K562 (cell line): Measurements from ENCODE around the gene CEP41. TPM values are rescaled to one million over a fixed set of nuclear protein-coding genes. Genes with fewer than 3 reads are reported as not detected.
A peak's percentile ranks its signal among the peaks of the same experiment; 100 is the strongest.

Source experiments
- ATAC-seq: fragments of 200-7000 bp; cut with Tn5 transposase; 3 replicates; pipeline ENCODE4 v1.9.1; 2020; ENCODE audit warnings: moderate library complexity
- BruUV-seq: library from RNA; stranded (reverse); fragments of 400-500 nt; replicated peaks from 2 replicates; lab custom pipeline; 2021; lab: Mats Ljungman, UMichigan
- CTCF ChIA-PET: fragments of 300-600 bp; formaldehyde crosslinking; extraction: SDS; loops from one replicate; lab custom pipeline; 2021; ENCODE audit warnings: low intra/inter-chr PET ratio; lab: Yijun Ruan, JAX
- POLR2A ChIA-PET: fragments of 300-600, 350-650 bp; sonication (Branson Sonifier 250); formaldehyde crosslinking; extraction: SDS; loops from one replicate; lab custom pipeline; 2021; ENCODE audit warnings: antibody characterized with exemption, inconsistent platforms; lab: Yijun Ruan, JAX
- DNase-seq, 4 experiments: peaks; one replicate each; pipeline versions ENCODE4 v3.0.0 to v3.0.0-alpha.2; 2011 to 2018; ENCODE audit warnings: low spot score in 3 of 4, mixed read lengths in 3 of 4; ENCODE audit errors: extremely low read depth in 1 of 4
- FAIRE-seq: peaks from 2 replicates; lab custom pipeline; 2011; peaks lifted over from hg19 to GRCh38; lab: Jason Lieb, UNC
- H2AFZ ChIP-seq: 2 replicates; pipeline ENCODE4 v1.6.0; 2011; ENCODE audit warnings: low read depth, low read length, control low read depth, inconsistent platforms
- H3K27ac ChIP-seq: fragments of 200-600 bp; 3 replicates; pipeline ENCODE4 v1.8.0; 2011; ENCODE audit warnings: low read depth, mild to moderate bottlenecking, control low read depth, inconsistent platforms, low read length, moderate library complexity, mixed read lengths; ENCODE audit errors: extremely low read depth
- H3K27me3 ChIP-seq, 2 experiments: fragments of 300-600 bp in 1 of 2; 2 replicates in 1 of 2; 3 replicates in 1 of 2; pipeline versions ENCODE4 v1.6.0 to v1.8.0; 2011; ENCODE audit warnings: inconsistent platforms in 2 of 2, low read length in 2 of 2, mild to moderate bottlenecking in 1 of 2, mixed read lengths in 1 of 2, moderate library complexity in 1 of 2; ENCODE audit not compliant: control insufficient read depth in 2 of 2, insufficient read depth in 2 of 2
- H3K36me3 ChIP-seq: fragments of 300-600 bp; 3 replicates; pipeline ENCODE4 v1.8.0; 2011; ENCODE audit warnings: mild to moderate bottlenecking, low read length, inconsistent platforms; ENCODE audit not compliant: control insufficient read depth, insufficient read depth
- H3K4me1 ChIP-seq, 2 experiments: fragments of 200-600 bp in 1 of 2; replicated peaks in 1 of 2; 2 replicates in 1 of 2; 3 replicates in 1 of 2; pipeline versions ENCODE4 v1.5.1 to v1.8.0; 2011; ENCODE audit warnings: inconsistent platforms in 2 of 2, low read length in 2 of 2, mild to moderate bottlenecking in 1 of 2, mixed read lengths in 1 of 2, moderate library complexity in 1 of 2; ENCODE audit not compliant: control insufficient read depth in 2 of 2, insufficient read depth in 2 of 2
- H3K4me2 ChIP-seq: 2 replicates; pipeline ENCODE4 v1.6.1; 2011; ENCODE audit warnings: low read length, control low read depth, inconsistent platforms, mixed read lengths; ENCODE audit not compliant: insufficient read depth
- H3K4me3 ChIP-seq: fragments of 200-600 bp; sonication (generic), shearing (Covaris generic); 2 replicates; pipeline ENCODE4 v1.5.1; 2016; ENCODE audit warnings: control low read depth, inconsistent platforms
- H3K79me2 ChIP-seq: fragments of 200-600 bp; 3 replicates; pipeline ENCODE4 v1.8.0; 2011; ENCODE audit warnings: low read length, inconsistent platforms; ENCODE audit not compliant: control insufficient read depth, insufficient read depth
- H3K9ac ChIP-seq, 2 experiments: 2 replicates each; pipeline versions ENCODE4 v1.6.0 to v1.6.1; 2011; ENCODE audit warnings: low read depth in 2 of 2, low read length in 2 of 2, control low read depth in 1 of 2, inconsistent platforms in 1 of 2, mild to moderate bottlenecking in 1 of 2, mixed read lengths in 1 of 2; ENCODE audit not compliant: insufficient read depth in 1 of 2
- H3K9me1 ChIP-seq: one replicate; pipeline ENCODE4 v1.6.0; 2011; ENCODE audit warnings: inconsistent platforms, mild to moderate bottlenecking, low read length, moderate library complexity; ENCODE audit not compliant: control insufficient read depth, insufficient read depth
- H3K9me3 ChIP-seq: replicated peaks from 2 replicates; pipeline ENCODE4 v1.5.1; 2011; ENCODE audit warnings: low read depth, low read length, inconsistent platforms; ENCODE audit not compliant: control insufficient read depth, insufficient read depth
- H4K20me1 ChIP-seq: replicated peaks from 2 replicates; pipeline ENCODE4 v1.6.1; 2011; ENCODE audit warnings: low read length, inconsistent platforms, mixed read lengths; ENCODE audit not compliant: control insufficient read depth, insufficient read depth
- CSDE1 ChIP-seq, 2 experiments: fragments of 450-650 bp; IDR thresholded peaks; 2 replicates each; pipeline ENCODE4 v1.6.1; 2016; ENCODE audit warnings: mild to moderate bottlenecking in 1 of 2
- NR3C1 ChIP-seq: sonication (generic); formaldehyde crosslinking; IDR thresholded peaks from 2 replicates; pipeline ENCODE4 v1.8.1; 2022; ENCODE audit warnings: missing genetic modification reagents
- NRF1 ChIP-seq, 2 experiments: fragments of 450-650 bp; IDR thresholded peaks in 1 of 2; conservative IDR thresholded peaks in 1 of 2; 2 replicates each; pipeline ENCODE4 v1.6.1; 2014; ENCODE audit warnings: mild to moderate bottlenecking in 2 of 2
- RFX1 ChIP-seq: fragments of 450-650 bp; IDR thresholded peaks from 2 replicates; pipeline ENCODE4 v1.6.1; 2016; ENCODE audit warnings: mild to moderate bottlenecking, moderate library complexity
- U2AF1 ChIP-seq: fragments of 200-400 bp; formaldehyde crosslinking; optimal IDR thresholded peaks from 2 replicates; pipeline ENCODE3; 2017; ENCODE audit warnings: mild to moderate bottlenecking, low read depth, low read length, moderate library complexity
- ZSCAN32 ChIP-seq: fragments of 450-650 bp; formaldehyde crosslinking; IDR thresholded peaks from 2 replicates; pipeline ENCODE4 v1.4.0; 2020; ENCODE audit warnings: mild to moderate bottlenecking, moderate library complexity
- WGBS: fragments of 100-300 bp; shearing (Covaris generic); methylation state at CpG from one replicate; pipeline ENCODE4 v1.1.6; 2016; ENCODE audit warnings: low coverage, mixed read lengths; ENCODE audit not compliant: insufficient coverage; ENCODE audit errors: missing lambda C conversion rate; 5-methylcytosine and 5-hydroxymethylcytosine counted together
- in situ Hi-C: fragments of 300-500 bp; cut with MboI; formaldehyde crosslinking; loops from 4 replicates; pipeline ENCODE4 v1.15.0; 2018; ENCODE audit warnings: inconsistent platforms, mixed read lengths
- intact Hi-C: fragments of 100-400 bp; cut with micrococcal nuclease; formaldehyde crosslinking; loops from 2 replicates; pipeline ENCODE4 v1.14.2; 2022
- polyA plus RNA-seq, 8 experiments: library from polyadenylated mRNA; depleted of rRNA in 4 of 8; stranded (reverse) in 5 of 8; unstranded in 3 of 8; fragments of >200 nt; fragmentation: Nextera tagmentation in 2 of 8; fragmentation: Illumina TruSeq in 1 of 8; extraction: Ambion mirVana in 2 of 8; extraction: Trizol in 1 of 8; gene quantifications; 2 replicates each; pipeline versions ENCODE4 v1.2.1 to v1.2.3, GENCODE V29; 2011 to 2014; ENCODE audit warnings: inconsistent platforms in 1 of 8, missing spikeins in 1 of 8
- total RNA-seq, 7 experiments: library from RNA; depleted of rRNA in 6 of 7; stranded (reverse); fragments of >200 nt in 6 of 7; fragmentation: Illumina TruSeq in 2 of 7; extraction: Trizol in 2 of 7; gene quantifications; 2 replicates each; pipeline versions ENCODE4 v1.2.1 to v1.2.3, GENCODE V29; 2011 to 2021; ENCODE audit warnings: low replicate concordance in 1 of 7
- TF ChIP-seq, protein P1 (sequence below): fragments of 250-450 bp; sonication (Bioruptor Pico); IDR thresholded peaks from 2 replicates; pipeline ENCODE4 v1.8.0; 2022; ENCODE audit warnings: inconsistent platforms

Gene CEP41
- total and polyA plus RNA-seq, 9 of the 15 experiments (the other 6 are each of a cell fraction or from before 2014, with no cell fraction given) = 1.5 to 15.5 (median 6.4) TPM

DNA sequence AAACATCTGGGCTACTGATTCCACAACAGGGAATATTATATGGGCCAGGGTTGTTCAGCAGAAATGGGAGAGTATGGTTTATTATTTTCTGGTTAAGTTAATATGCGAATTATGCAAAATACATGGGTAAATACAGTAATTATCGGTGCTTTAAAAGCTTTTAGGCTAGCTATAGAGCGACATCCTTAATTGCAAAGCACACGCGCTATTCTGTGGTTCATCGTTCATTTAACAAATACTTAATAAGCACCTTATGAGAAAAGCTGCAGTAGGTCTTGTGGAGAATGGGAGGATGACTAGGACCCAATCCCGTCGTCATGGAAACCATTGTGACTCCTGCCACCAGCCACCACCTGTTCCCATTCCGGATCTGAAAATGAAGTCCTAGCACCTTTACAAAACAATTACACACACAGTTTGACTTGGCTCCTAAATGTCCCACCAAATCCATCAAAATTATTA is 623 bp upstream of the CEP41 start:
- H3K4me2 ChIP-seq = peak overlapping the region; percentile 60
- H3K4me1 ChIP-seq = peaks cover 4 to 7% of the 10 kb centered on the region in 2 experiments; a peak in 4 of 5 replicates
- no peaks in the 10 kb centered on the region for H3K9me1 ChIP-seq
- 46% methylated on average over 9 of the region's 9 CpGs for WGBS
- peak overlapping the region; percentile 90 for H2AFZ ChIP-seq
- intact Hi-C loops (no loop called here), in situ Hi-C loops (no loop called here)
- no TSS peak for BruUV-seq
- no peaks in the 10 kb centered on the region for H4K20me1 ChIP-seq
- H3K9ac ChIP-seq = peak overlapping the region in 1 of 2 experiments; percentile 41; a peak in 2 of 4 replicates
- DNase-seq (peak in 2 of 4 experiments; percentile 28 to 31), FAIRE-seq (no peak), ATAC-seq (no peak)
- peak overlapping the region; percentile 44; the same call in 1 of the 2 replicates for H3K4me3 ChIP-seq
- CTCF ChIA-PET = no interaction called here
- H3K27me3 ChIP-seq = peaks cover 0 to 11% of the 10 kb centered on the region in 2 experiments; a peak in 1 of 5 replicates
- TF ChIP-seq, protein P1, sequence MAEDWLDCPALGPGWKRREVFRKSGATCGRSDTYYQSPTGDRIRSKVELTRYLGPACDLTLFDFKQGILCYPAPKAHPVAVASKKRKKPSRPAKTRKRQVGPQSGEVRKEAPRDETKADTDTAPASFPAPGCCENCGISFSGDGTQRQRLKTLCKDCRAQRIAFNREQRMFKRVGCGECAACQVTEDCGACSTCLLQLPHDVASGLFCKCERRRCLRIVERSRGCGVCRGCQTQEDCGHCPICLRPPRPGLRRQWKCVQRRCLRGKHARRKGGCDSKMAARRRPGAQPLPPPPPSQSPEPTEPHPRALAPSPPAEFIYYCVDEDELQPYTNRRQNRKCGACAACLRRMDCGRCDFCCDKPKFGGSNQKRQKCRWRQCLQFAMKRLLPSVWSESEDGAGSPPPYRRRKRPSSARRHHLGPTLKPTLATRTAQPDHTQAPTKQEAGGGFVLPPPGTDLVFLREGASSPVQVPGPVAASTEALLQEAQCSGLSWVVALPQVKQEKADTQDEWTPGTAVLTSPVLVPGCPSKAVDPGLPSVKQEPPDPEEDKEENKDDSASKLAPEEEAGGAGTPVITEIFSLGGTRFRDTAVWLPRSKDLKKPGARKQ = peak; percentile 91
- no peak for TF ChIP-seq NR3C1 (CRISPR knock-in tag)
- no peak for TF ChIP-seq U2AF1
- TF ChIP-seq NRF1 (conservative IDR thresholded peaks at IDR 0.05 in 1 of 2, IDR thresholded peaks at IDR 0.05 in 1 of 2) = peak; percentile 67 to 74
- no peak for TF ChIP-seq ZSCAN32 (CRISPR knock-in tag)
- TF ChIP-seq CSDE1 (IDR thresholded peaks at IDR 0.05) = 0 out of 4 replicates have a peak, but pooled peaks of 1 of the 2 experiments have one; percentile 41
- peak; percentile 89 for TF ChIP-seq RFX1
- no peaks in the 10 kb centered on the region for H3K79me2 ChIP-seq
- peaks cover 6% of the 10 kb centered on the region for H3K9me3 ChIP-seq
- POLR2A ChIA-PET = interaction anchor here (1.0 kb wide), 1 partner anchor 12 kb away, joined by 4 read pairs; no protein-coding TSS in a partner anchor
- no peaks in the 10 kb centered on the region for H3K36me3 ChIP-seq
- H3K27ac ChIP-seq = peak overlapping the region; percentile 35
